ENCODE measurements around the gene RGSL1.

RGSL1 gene

DNA sequence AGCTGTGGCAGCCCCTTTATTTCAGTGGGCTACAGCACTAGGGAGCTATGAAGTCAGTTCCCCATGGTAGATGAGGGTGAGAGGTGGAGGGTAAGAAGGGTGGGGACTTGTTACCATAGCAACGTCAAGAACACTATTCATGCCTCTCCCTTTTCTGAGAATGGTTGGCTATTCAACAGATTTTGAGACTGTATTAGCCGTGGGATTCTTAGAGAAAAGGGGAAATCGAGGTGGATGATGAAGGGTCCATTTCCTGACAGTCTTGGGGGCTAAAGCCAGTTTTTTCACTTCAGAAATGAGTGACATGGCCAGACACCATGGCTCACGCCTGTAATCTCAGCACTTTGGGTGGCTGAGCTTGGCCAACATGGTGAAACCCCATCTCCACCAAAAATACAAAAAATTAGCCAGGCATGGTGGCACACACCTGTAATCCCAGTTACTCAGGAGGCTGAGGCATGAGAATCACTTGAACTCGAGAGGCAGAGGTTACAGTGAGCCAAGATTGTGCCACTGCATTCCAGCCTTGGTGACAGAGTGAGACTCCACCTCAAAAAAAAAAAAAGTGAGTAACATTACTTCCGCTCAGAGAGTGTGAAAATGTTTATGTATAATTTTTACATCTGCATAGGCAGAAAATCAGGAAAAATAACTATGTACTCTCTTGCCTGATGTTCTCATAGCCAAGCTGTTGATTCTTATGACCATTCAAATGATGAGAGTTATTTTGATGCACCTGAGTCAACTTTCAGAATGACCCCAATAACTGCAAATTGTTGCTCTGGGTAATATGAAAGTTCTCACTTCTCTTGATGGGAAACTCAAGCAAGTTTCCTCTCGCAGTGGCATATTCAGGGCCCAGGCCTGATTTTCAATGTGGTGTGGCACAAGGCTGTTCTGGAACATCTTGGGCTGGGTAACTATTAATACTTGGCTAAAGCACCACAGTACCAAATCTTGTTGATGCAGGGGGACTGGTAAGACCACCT is 23.2 kb upstream of the RGSL1 start:
- POLR2A ChIA-PET (ENCODE audit: low non-redundant PET), result no interaction called here
- CTCF ChIA-PET, result no interaction called here
- no peak for DNase-seq (ENCODE audit: low spot score)
- TF ChIP-seq CTCF (conservative IDR thresholded peaks at IDR 0.05; ENCODE audit: low read depth), result no peak
- no peak overlapping the region for H3K27ac ChIP-seq

GRCh38 chr1:182428043-182428442 is 21.9 kb upstream of the RGSL1 start:
- no peak for DNase-seq (ENCODE audit: low spot score)
- ChIA-PET CTCF (interaction anchor here (0.5 to 0.7 kb wide), 5 partner anchors 10 to 219 kb away, joined by 3 to 4 read pairs (median 3); no protein-coding TSS in a partner anchor), POLR2A (ENCODE audit: low non-redundant PET) (no interaction called here)
- no peak overlapping the region for H3K27ac ChIP-seq
- TF ChIP-seq CTCF (conservative IDR thresholded peaks at IDR 0.05; ENCODE audit: low read depth), result no peak

- no peak for TF ChIP-seq CTCF (conservative IDR thresholded peaks at IDR 0.05; ENCODE audit: low read depth)
- POLR2A ChIA-PET (ENCODE audit: low non-redundant PET), result no interaction called here
- no peak for DNase-seq (ENCODE audit: low spot score)
- no peak overlapping the region for H3K27ac ChIP-seq
- CTCF ChIA-PET, result interaction anchor here (0.6 kb wide), 1 partner anchor 229 kb away, joined by 3 read pairs; no protein-coding TSS in a partner anchor
Observed at GRCh38 chr1:182430263-182431068, 19.5 kb upstream of the RGSL1 start.

- DNase-seq (ENCODE audit: low spot score), result no peak
- POLR2A ChIA-PET (ENCODE audit: low non-redundant PET), result no interaction called here
- TF ChIP-seq CTCF (conservative IDR thresholded peaks at IDR 0.05; ENCODE audit: low read depth), result no peak
- H3K27ac ChIP-seq, result no peak overlapping the region
- CTCF ChIA-PET, result no interaction called here
Observed at GRCh38 chr1:182431278-182431677, 18.7 kb upstream of the RGSL1 start.

- ChIA-PET CTCF (interaction anchor here (0.7 kb wide), 1 partner anchor 574 kb away, joined by 3 read pairs; no protein-coding TSS in a partner anchor), POLR2A (ENCODE audit: low non-redundant PET) (no interaction called here)
- DNase-seq (ENCODE audit: low spot score), result no peak
- no peak overlapping the region for H3K27ac ChIP-seq
- TF ChIP-seq CTCF (conservative IDR thresholded peaks at IDR 0.05; ENCODE audit: low read depth), result no peak
Observed at GRCh38 chr1:182433580-182433979, 16.4 kb upstream of the RGSL1 start.

DNA sequence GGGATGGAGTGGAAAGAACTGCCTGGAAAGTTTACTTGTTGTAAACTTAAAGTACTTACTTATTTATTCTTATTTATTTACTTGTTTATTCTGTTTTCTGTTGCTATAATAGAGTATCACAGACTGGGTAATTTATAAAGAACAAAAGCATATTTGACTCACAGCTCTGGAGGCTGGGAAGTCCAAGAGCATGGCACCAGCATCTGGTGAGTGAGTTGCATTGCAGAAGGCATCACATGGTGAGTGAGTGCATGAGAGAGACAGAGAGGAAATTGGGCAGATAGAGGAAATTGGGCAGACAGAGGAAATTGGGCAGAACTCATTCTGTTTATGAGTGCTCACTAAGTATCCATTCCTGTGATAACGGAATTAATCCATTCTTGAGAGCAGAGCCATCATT is 11.6 kb upstream of the RGSL1 start:
- CTCF ChIA-PET, result interaction anchor here (0.7 kb wide), 1 partner anchor 11 kb away, joined by 4 read pairs; no protein-coding TSS in a partner anchor
- DNase-seq (ENCODE audit: low spot score), result no peak
- no peak overlapping the region for H3K27ac ChIP-seq
- TF ChIP-seq CTCF (conservative IDR thresholded peaks at IDR 0.05; ENCODE audit: low read depth), result no peak
- POLR2A ChIA-PET (ENCODE audit: low non-redundant PET), result no interaction called here

Data from RWPE1 (cell line).